ENCODE measurements around the gene CFAP61. TPM values are rescaled to one million over a fixed set of nuclear protein-coding genes. Genes with fewer than 3 reads are reported as not detected.
"Not testable (repeated sequence)": the region's sequence is repeated elsewhere in the genome, so short reads cannot be mapped to it uniquely, and the experiment has no call there.

Gene CFAP61
- total RNA-seq, 1 donor from 2014 or later: 8.6 TPM

DNA sequence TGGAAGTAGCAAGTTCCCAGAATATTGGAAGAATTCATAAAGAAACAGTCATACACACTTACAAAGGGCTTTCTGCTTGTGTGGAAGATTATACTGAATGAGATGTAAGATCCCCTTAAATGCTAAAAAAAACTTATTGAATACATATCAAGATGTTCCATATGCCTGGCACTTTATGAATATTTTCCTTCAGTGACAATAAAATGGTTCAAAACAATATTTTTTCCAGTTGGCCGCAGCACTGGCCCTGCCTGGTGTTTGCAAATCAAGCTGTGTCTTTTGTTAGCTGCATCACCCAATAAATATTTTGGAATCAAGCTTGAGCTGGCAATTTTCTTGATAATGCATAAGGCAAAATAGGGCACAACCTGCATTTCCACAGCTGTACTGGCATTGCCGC lies 51.2 kb downstream of the CFAP61 start:
- no peak overlapping the region for H3K27ac ChIP-seq
- H3K9me3 ChIP-seq: no peaks in the 10 kb centered on the region
- no peak for DNase-seq
- no peaks in the 10 kb centered on the region for H3K27me3 ChIP-seq (ENCODE audit: low read depth)
- intact Hi-C loops (cut with DNase I): no loop called here
- H3K36me3 ChIP-seq: no peaks in the 10 kb centered on the region
- no peaks in the 10 kb centered on the region for H3K4me1 ChIP-seq
- ATAC-seq: no peak
- no peak overlapping the region for H3K4me3 ChIP-seq
- TF ChIP-seq, protein P1, sequence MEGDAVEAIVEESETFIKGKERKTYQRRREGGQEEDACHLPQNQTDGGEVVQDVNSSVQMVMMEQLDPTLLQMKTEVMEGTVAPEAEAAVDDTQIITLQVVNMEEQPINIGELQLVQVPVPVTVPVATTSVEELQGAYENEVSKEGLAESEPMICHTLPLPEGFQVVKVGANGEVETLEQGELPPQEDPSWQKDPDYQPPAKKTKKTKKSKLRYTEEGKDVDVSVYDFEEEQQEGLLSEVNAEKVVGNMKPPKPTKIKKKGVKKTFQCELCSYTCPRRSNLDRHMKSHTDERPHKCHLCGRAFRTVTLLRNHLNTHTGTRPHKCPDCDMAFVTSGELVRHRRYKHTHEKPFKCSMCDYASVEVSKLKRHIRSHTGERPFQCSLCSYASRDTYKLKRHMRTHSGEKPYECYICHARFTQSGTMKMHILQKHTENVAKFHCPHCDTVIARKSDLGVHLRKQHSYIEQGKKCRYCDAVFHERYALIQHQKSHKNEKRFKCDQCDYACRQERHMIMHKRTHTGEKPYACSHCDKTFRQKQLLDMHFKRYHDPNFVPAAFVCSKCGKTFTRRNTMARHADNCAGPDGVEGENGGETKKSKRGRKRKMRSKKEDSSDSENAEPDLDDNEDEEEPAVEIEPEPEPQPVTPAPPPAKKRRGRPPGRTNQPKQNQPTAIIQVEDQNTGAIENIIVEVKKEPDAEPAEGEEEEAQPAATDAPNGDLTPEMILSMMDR (IDR thresholded peaks at IDR 0.05): no peak

DNA sequence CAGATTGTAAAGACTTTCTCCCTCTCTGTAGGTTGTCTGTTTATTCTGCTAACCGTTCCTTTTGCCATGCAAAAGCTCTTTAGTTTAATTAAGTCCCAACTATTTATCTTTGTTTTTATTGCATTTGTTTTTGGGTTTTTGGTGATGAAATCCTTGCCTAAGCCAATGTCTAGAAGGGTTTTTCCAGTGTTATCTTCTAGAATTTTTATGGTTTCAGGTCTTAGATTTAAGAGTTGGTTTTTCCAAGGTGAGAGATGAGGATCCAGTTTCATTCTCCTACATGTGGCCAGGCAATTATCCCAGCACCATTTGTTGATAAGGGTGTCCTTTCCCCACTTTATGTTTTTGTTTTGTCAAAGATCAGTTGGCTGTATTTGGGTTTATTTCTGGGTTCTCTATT lies 70.9 kb downstream of the CFAP61 start:
- DNase-seq; H3K36me3 ChIP-seq; H3K4me3 ChIP-seq; intact Hi-C loops (cut with DNase I); H3K27ac ChIP-seq; H3K27me3 ChIP-seq (ENCODE audit: low read depth); H3K9me3 ChIP-seq; H3K4me1 ChIP-seq; ATAC-seq: not testable (repeated sequence)

- no peaks in the 10 kb centered on the region for H3K27me3 ChIP-seq (ENCODE audit: low read depth)
- no peak for DNase-seq
- intact Hi-C loops (cut with DNase I): no loop called here
- H3K36me3 ChIP-seq: no peaks in the 10 kb centered on the region
- TF ChIP-seq, protein P1 (IDR thresholded peaks at IDR 0.05): no peak
- H3K9me3 ChIP-seq: peaks cover 6% of the 10 kb centered on the region
- no peak overlapping the region for H3K4me3 ChIP-seq
- no peak overlapping the region for H3K27ac ChIP-seq
- no peak for ATAC-seq
- no peaks in the 10 kb centered on the region for H3K4me1 ChIP-seq
These were observed 78.1 kb downstream of the CFAP61 start for GRCh38 chr20:20130399-20130798.

DNA sequence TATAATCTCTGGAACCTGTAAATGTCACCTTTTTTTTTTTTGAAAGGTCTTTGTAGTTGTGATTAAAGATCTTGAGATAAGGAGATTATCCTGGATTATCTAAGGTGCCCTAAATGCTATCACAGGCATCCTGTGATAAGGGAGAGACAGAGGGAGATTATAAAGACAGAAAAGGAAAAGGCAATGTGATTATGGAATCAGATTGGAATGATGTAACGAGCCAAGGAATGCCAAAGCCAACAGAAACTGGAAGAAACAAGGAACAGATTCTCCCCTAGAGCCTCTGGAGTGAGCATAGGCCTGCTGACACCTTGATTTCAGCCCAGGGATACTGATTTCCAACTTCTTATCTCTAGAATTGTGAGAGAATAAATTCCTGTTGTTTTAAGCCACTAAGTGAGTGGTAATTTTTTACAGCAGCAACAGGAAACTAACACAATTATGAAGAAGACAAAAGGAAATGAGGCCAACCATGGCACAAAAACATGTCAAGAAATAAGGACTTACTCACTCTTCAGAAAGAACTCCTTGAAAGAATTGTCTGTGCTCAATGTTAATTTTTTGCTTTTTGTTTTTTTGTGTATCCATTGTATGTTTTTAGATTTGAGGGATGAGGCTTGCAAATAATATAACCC lies 82.7 kb downstream of the CFAP61 start:
- TF ChIP-seq, protein P1 (IDR thresholded peaks at IDR 0.05): no peak
- no peaks in the 10 kb centered on the region for H3K36me3 ChIP-seq
- no peak for ATAC-seq
- H3K4me1 ChIP-seq: no peaks in the 10 kb centered on the region
- intact Hi-C loops (cut with DNase I): no loop called here
- DNase-seq: no peak
- no peak overlapping the region for H3K4me3 ChIP-seq
- no peak overlapping the region for H3K27ac ChIP-seq
- peaks cover 10% of the 10 kb centered on the region for H3K9me3 ChIP-seq
- H3K27me3 ChIP-seq (ENCODE audit: low read depth): no peaks in the 10 kb centered on the region

DNA sequence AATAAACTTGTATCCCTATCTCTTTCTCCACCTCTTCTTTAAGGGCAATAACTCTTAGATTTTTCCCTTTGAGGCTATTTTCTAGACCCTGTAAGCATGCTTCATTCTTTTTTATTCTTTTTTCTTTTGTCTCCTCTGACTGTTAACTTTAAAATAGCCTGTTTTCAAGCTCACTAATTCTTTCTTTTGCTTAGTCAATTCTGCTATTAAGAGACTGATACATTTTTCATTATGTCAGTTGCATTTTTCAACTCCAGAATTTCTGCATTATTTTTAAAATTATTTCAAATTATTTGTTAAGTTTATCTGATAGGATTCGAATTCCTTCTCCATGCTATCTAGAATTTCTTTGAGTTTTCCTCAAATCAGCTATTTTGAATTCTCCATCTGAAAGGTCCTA lies 84.0 kb downstream of the CFAP61 start:
- ATAC-seq: no peak
- H3K27ac ChIP-seq: no peak overlapping the region
- TF ChIP-seq, protein P1 (IDR thresholded peaks at IDR 0.05): no peak
- intact Hi-C loops (cut with DNase I): no loop called here
- H3K27me3 ChIP-seq (ENCODE audit: low read depth): no peaks in the 10 kb centered on the region
- DNase-seq: no peak
- H3K4me3 ChIP-seq: no peak overlapping the region
- no peaks in the 10 kb centered on the region for H3K4me1 ChIP-seq
- H3K36me3 ChIP-seq: no peaks in the 10 kb centered on the region
- H3K9me3 ChIP-seq: peaks cover 10% of the 10 kb centered on the region

DNA sequence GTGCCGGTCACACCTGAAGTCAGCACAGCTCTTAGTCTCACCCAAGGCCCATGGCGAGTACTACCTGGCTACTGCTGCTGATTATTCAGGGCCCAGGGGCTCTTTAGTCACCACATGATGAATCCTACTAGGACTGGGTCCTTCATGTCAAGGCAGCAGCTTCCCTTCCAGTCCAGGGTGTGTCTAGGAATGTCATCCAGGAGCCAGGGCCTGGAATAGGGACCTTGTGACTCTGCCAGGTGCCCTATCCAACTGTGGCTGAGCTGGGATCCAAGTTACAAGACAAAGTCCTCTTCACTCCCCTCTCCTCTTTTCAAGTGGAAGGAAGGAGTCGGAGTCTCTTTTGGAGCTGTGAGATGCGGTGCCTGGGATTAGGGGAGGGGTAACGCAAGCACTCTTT lies 85.5 kb downstream of the CFAP61 start:
- H3K36me3 ChIP-seq: no peaks in the 10 kb centered on the region
- peaks cover 7% of the 10 kb centered on the region for H3K9me3 ChIP-seq
- H3K4me3 ChIP-seq: no peak overlapping the region
- H3K4me1 ChIP-seq: no peaks in the 10 kb centered on the region
- ATAC-seq: no peak
- intact Hi-C loops (cut with DNase I): no loop called here
- no peak for DNase-seq
- H3K27me3 ChIP-seq (ENCODE audit: low read depth): no peaks in the 10 kb centered on the region
- TF ChIP-seq, protein P1 (IDR thresholded peaks at IDR 0.05): no peak
- H3K27ac ChIP-seq: no peak overlapping the region

Measured in lower lobe of right lung (tissue), 2 donors.